ENCODE results near the gene SMAD5. TPM values are rescaled to one million over a fixed set of nuclear protein-coding genes. Genes with fewer than 3 reads are reported as not detected.

Gene SMAD5
- total RNA-seq (38.2 and 130 TPM in 2 replicates), polyA plus RNA-seq (25.7 and 36.8 TPM in 2 replicates)

DNA sequence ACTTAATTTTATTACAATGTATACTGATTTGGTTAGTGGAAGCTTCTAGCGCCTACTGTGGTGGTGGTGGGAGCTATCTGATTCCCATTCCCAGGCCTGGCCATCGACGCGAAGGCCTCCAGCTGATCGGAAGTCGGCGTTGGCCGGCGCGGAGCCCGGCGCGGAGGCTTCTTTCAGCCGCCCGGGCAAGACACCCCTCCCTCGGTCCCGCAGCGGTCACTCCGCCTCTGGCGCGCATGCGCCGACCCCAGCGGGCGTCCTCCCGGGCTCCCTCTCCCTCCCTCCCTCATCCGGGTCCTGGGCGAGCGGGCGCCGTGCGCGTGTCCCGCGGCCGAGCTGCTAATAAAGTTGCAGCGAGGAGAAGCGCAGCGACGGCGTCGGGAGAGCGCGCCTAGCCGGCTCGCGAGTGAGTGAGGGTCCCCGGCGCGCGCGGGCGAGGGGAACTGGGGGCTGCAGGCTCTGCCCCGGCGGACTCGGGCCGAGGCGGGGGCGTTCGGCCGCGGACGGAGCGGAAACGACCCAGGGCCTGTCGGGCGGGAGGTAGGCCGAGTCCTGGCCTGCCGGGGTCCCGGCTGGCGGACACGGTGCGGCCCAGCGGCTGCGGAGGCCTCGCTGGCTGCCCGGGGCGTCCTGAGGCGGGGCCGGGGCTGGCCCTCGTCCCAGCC lies at the start of gene SMAD5:
Gene SMAD5 (plus strand): TSS at position 289 of the 665 bp plus-strand sequence. CDS start 20,916 bp downstream, outside the sequence.
- peak within 1 kb of the TSS; percentile 98 for H3K27ac ChIP-seq
- no peak for TF ChIP-seq CTCF (IDR thresholded peaks at IDR 0.05; ENCODE audit: low read depth, low read length)

DNA sequence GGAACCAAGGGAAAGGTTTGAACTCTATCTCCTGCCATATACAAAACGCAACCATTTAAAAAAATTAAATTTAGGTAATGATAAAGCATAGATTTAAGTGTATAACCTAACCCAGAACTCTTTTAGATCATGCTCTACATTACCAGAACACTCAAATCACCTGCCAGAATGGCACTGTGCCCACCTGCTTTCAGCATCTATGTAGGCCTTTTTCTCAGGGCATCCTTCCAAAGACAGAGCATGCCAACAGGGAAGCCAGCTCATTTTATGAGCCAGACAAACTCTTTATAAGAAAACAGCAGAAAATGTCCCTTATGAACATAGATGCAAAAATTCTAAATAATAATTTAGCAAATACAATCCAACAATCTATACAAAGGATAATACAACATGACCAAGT lies 47.9 kb upstream of the SMAD5 start:
- Histone ChIP-seq H3K4me3 (no peak overlapping the region), H3K4me1 (ENCODE audit: low read depth) (no peaks in the 10 kb centered on the region), H3K27ac (no peak overlapping the region), H3K36me3 (no peaks in the 10 kb centered on the region), H3K9me3 (ENCODE audit: low read depth) (no peaks in the 10 kb centered on the region), H3K27me3 (peaks cover 28% of the 10 kb centered on the region)
- no peak for TF ChIP-seq CTCF (IDR thresholded peaks at IDR 0.05; ENCODE audit: low read depth, low read length)
- no peak for DNase-seq (ENCODE audit: low read depth in 1 of 2, low spot score in 1 of 2)

More for the DNA sequence above, at the start of gene SMAD5:
- Histone ChIP-seq H3K4me1 (ENCODE audit: low read depth) (peaks cover 18% of the 10 kb centered on the region), H3K4me3 (peak within 1 kb of the TSS; percentile 73), H3K9me3 (ENCODE audit: low read depth) (no peaks in the 10 kb centered on the region), H3K36me3 (no peaks in the 10 kb centered on the region), H3K27me3 (no peaks in the 10 kb centered on the region)
- peak; percentile 97 to 98 for DNase-seq (ENCODE audit: low read depth in 1 of 2, low spot score in 1 of 2)

- DNase-seq (ENCODE audit: low read depth in 1 of 2, low spot score in 1 of 2), result no peak
- TF ChIP-seq CTCF (IDR thresholded peaks at IDR 0.05; ENCODE audit: low read depth, low read length), result no peak
- Histone ChIP-seq H3K4me3 (no peak overlapping the region), H3K27me3 (peaks cover 14% of the 10 kb centered on the region), H3K9me3 (ENCODE audit: low read depth) (no peaks in the 10 kb centered on the region), H3K27ac (no peak overlapping the region), H3K36me3 (no peaks in the 10 kb centered on the region), H3K4me1 (ENCODE audit: low read depth) (no peaks in the 10 kb centered on the region)
Observed at GRCh38 chr5:136086783-136087566, 45.7 kb upstream of the SMAD5 start.

- Histone ChIP-seq H3K4me3 (no peak overlapping the region), H3K27ac (no peak overlapping the region), H3K4me1 (ENCODE audit: low read depth) (no peaks in the 10 kb centered on the region), H3K9me3 (ENCODE audit: low read depth) (no peaks in the 10 kb centered on the region), H3K36me3 (no peaks in the 10 kb centered on the region), H3K27me3 (peaks cover 7% of the 10 kb centered on the region)
- DNase-seq (ENCODE audit: low read depth in 1 of 2, low spot score in 1 of 2), result peak in 1 of 2 donors; percentile 90
- no peak for TF ChIP-seq CTCF (IDR thresholded peaks at IDR 0.05; ENCODE audit: low read depth, low read length)
Observed at GRCh38 chr5:136087961-136088871, 44.4 kb upstream of the SMAD5 start.

DNA sequence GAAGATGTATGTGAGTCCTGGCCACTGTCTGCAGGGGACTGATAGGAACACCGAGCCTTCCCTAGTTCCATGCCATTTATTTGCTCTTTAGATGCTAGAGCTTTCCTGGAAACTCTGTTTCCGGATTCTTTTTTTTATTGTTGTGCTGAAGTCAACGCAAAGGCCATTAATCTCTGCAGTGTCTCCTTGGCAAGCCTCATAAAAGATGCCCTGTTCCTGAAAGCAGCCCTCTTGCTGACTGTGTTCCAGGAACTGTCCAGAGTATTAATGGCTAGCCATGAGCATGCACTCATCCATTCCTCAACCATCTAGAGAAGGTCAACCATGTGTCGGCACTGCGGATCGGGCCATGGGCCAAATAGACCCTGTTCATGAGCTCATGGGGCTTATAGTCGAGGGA lies 42.9 kb upstream of the SMAD5 start:
- DNase-seq (ENCODE audit: low read depth in 1 of 2, low spot score in 1 of 2), result no peak
- no peaks in the 10 kb centered on the region for H3K9me3 ChIP-seq (ENCODE audit: low read depth)

More for the DNA sequence above, 42.9 kb upstream of the SMAD5 start:
- Histone ChIP-seq H3K4me1 (ENCODE audit: low read depth) (no peaks in the 10 kb centered on the region), H3K36me3 (no peaks in the 10 kb centered on the region), H3K4me3 (no peak overlapping the region), H3K27me3 (peaks cover 2% of the 10 kb centered on the region), H3K27ac (no peak overlapping the region)
- no peak for TF ChIP-seq CTCF (IDR thresholded peaks at IDR 0.05; ENCODE audit: low read depth, low read length)

Measured in cardiac muscle cell (in vitro differentiated cells and primary cell).